Measurements from ENCODE around the gene PCSK7. TPM values are rescaled to one million over a fixed set of nuclear protein-coding genes. Genes with fewer than 3 reads are reported as not detected.

The PCSK7 gene
- total and polyA plus RNA-seq, 9 donors, result 14.5 to 67.7 (median 31.1) TPM

DNA sequence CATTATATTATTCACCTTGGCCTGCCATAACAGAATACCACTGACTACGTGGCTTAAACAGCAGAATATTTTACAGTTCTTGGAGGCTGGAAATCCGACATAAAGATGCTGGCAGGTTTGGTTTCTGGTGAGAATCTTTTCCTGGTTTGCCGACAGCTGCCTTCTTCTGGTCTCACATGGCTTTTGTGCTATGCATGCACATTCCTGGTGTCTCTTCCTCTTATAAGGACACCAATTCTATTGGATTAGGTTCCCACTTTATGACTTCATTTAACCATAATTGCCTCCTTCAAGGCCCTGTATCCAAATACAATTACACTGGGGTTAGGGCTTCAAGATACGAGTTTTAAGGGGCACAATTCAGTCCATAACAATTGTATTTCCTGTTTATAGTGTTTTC is 17.7 kb upstream of the PCSK7 start:
- intact Hi-C loops (cut with DNase I), result no loop called here
- TF ChIP-seq, protein P1, sequence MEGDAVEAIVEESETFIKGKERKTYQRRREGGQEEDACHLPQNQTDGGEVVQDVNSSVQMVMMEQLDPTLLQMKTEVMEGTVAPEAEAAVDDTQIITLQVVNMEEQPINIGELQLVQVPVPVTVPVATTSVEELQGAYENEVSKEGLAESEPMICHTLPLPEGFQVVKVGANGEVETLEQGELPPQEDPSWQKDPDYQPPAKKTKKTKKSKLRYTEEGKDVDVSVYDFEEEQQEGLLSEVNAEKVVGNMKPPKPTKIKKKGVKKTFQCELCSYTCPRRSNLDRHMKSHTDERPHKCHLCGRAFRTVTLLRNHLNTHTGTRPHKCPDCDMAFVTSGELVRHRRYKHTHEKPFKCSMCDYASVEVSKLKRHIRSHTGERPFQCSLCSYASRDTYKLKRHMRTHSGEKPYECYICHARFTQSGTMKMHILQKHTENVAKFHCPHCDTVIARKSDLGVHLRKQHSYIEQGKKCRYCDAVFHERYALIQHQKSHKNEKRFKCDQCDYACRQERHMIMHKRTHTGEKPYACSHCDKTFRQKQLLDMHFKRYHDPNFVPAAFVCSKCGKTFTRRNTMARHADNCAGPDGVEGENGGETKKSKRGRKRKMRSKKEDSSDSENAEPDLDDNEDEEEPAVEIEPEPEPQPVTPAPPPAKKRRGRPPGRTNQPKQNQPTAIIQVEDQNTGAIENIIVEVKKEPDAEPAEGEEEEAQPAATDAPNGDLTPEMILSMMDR (IDR thresholded peaks at IDR 0.05), result no peak
- no peak for TF ChIP-seq EP300 (IDR thresholded peaks at IDR 0.05)
- TF ChIP-seq POLR2A (IDR thresholded peaks at IDR 0.05), result no peak
- H3K4me3 ChIP-seq, result no peak overlapping the region

GRCh38 chr11:117248341-117248740 is 16.5 kb upstream of the PCSK7 start:
- Histone ChIP-seq H3K4me1 (ENCODE audit: insufficient read depth) (no peaks in the 10 kb centered on the region), H3K9me3 (no peaks in the 10 kb centered on the region), H3K27me3 (no peaks in the 10 kb centered on the region), H3K4me3 (no peak overlapping the region), H3K36me3 (no peaks in the 10 kb centered on the region), H3K27ac (no peak overlapping the region)
- no peak for TF ChIP-seq EP300 (IDR thresholded peaks at IDR 0.05)
- TF ChIP-seq POLR2A (IDR thresholded peaks at IDR 0.05), result no peak
- TF ChIP-seq, protein P1 (IDR thresholded peaks at IDR 0.05), result no peak
- intact Hi-C loops (cut with DNase I), result no loop called here
- 30 to 70% (median 37%) methylated on average over 4 of the region's 4 CpGs for WGBS, 3 donors
- DNase-seq, result no peak

More for the DNA sequence above, 17.7 kb upstream of the PCSK7 start:
- no peaks in the 10 kb centered on the region for H3K27me3 ChIP-seq
- H3K27ac ChIP-seq, result no peak overlapping the region
- DNase-seq, result no peak
- no peaks in the 10 kb centered on the region for H3K36me3 ChIP-seq
- no peaks in the 10 kb centered on the region for H3K4me1 ChIP-seq (ENCODE audit: insufficient read depth)
- no peaks in the 10 kb centered on the region for H3K9me3 ChIP-seq
- 87 to 91% (median 91%) methylated on average over 4 of the region's 4 CpGs for WGBS, 3 donors

DNA sequence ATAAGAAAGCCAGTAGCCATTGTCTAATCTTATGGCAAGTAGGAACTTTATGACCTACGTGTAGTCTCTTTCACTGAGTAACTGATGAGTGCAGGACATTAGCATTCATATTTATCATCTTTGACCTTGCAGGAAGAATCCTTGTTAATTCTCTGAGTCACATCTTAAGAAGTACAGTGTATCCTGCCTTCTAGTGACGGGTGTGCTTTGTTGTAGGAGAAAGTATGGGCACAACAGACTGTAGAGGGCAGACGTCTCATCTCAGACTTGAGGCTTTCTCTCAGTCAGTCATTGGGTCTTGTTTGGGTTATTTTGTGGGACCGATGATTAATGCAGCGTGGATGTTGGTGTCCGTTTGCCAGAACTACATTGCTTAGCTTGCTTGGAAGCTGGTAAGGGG is 7.4 kb upstream of the PCSK7 start:
- intact Hi-C loops (cut with DNase I), result loop anchor here in 1 of 4 donors (10.0 kb wide), 1 partner anchor 76 kb away; the partner anchor contains the start of gene BACE1

DNA sequence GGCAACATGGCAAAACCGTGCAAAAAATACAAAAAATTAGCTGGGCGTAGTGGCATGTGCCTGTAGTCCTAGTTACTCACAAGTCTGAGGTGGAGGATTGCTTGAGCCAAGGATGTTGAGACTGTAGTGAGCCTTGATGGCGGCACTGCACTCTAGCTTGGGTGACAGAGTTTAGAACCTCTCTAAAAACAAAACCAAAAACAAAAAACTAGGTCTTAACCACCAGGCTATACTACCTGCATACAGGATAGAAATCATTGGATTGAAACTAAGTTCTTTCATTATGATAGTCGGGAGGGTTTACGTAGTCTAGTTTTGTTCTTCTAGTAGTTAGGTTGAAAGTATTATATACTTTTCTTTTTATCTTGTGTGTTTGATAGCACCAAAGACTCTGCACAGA is 6.3 kb upstream of the PCSK7 start:
- Histone ChIP-seq H3K27ac (no peak overlapping the region), H3K9me3 (no peaks in the 10 kb centered on the region), H3K4me1 (ENCODE audit: insufficient read depth) (no peaks in the 10 kb centered on the region), H3K4me3 (no peak overlapping the region), H3K27me3 (no peaks in the 10 kb centered on the region), H3K36me3 (no peaks in the 10 kb centered on the region)
- WGBS, 3 donors, result 89 to 95% (median 95%) methylated on average over 5 of the region's 5 CpGs
- TF ChIP-seq, protein P1 (IDR thresholded peaks at IDR 0.05), result no peak
- no peak for TF ChIP-seq POLR2A (IDR thresholded peaks at IDR 0.05)
- TF ChIP-seq EP300 (IDR thresholded peaks at IDR 0.05), result no peak
- DNase-seq, result no peak
- intact Hi-C loops (cut with DNase I), result loop anchor here in 1 of 4 donors (10.0 kb wide), 1 partner anchor 77 kb away; the partner anchor contains the start of gene BACE1

More for the DNA sequence above, 7.4 kb upstream of the PCSK7 start:
- Histone ChIP-seq H3K27me3 (no peaks in the 10 kb centered on the region), H3K9me3 (no peaks in the 10 kb centered on the region), H3K27ac (no peak overlapping the region), H3K36me3 (no peaks in the 10 kb centered on the region), H3K4me1 (ENCODE audit: insufficient read depth) (no peaks in the 10 kb centered on the region), H3K4me3 (no peak overlapping the region)
- 30 to 54% (median 39%) methylated on average over 6 of the region's 6 CpGs for WGBS, 3 donors
- TF ChIP-seq POLR2A (IDR thresholded peaks at IDR 0.05) (no peak), EP300 (IDR thresholded peaks at IDR 0.05) (no peak)
- TF ChIP-seq, protein P1 (IDR thresholded peaks at IDR 0.05), result no peak
- no peak for DNase-seq
